HUES48 (cell line): ENCODE measurements around the gene RASSF4.

Source experiments
- H3K27ac ChIP-seq: one replicate; pipeline ENCODE4 v1.7.0; 2013; ENCODE audit warnings: low read depth, low read length, inconsistent platforms
- H3K27me3 ChIP-seq: 2 replicates; pipeline ENCODE4 v1.6.1; 2013; ENCODE audit warnings: mild to moderate bottlenecking, low read length; ENCODE audit not compliant: control insufficient read depth, insufficient read depth
- H3K36me3 ChIP-seq: 2 replicates; pipeline ENCODE4 v1.6.1; 2013; ENCODE audit warnings: low read length; ENCODE audit not compliant: control insufficient read depth, insufficient read depth
- H3K4me1 ChIP-seq: 2 replicates; pipeline ENCODE4 v1.6.1; 2013; ENCODE audit warnings: mild to moderate bottlenecking, low read length; ENCODE audit not compliant: control insufficient read depth, insufficient read depth
- H3K4me3 ChIP-seq: 2 replicates; pipeline ENCODE4 v1.5.1; 2013; ENCODE audit warnings: mild to moderate bottlenecking, low read depth, low read length
- H3K9ac ChIP-seq: 2 replicates; pipeline ENCODE4 v1.6.1; 2013; ENCODE audit warnings: mild to moderate bottlenecking, low read depth, low read length, moderate library complexity
- H3K9me3 ChIP-seq: 2 replicates; pipeline ENCODE4 v1.6.1; 2013; ENCODE audit warnings: low read length; ENCODE audit not compliant: control insufficient read depth, insufficient read depth

RASSF4 gene

DNA sequence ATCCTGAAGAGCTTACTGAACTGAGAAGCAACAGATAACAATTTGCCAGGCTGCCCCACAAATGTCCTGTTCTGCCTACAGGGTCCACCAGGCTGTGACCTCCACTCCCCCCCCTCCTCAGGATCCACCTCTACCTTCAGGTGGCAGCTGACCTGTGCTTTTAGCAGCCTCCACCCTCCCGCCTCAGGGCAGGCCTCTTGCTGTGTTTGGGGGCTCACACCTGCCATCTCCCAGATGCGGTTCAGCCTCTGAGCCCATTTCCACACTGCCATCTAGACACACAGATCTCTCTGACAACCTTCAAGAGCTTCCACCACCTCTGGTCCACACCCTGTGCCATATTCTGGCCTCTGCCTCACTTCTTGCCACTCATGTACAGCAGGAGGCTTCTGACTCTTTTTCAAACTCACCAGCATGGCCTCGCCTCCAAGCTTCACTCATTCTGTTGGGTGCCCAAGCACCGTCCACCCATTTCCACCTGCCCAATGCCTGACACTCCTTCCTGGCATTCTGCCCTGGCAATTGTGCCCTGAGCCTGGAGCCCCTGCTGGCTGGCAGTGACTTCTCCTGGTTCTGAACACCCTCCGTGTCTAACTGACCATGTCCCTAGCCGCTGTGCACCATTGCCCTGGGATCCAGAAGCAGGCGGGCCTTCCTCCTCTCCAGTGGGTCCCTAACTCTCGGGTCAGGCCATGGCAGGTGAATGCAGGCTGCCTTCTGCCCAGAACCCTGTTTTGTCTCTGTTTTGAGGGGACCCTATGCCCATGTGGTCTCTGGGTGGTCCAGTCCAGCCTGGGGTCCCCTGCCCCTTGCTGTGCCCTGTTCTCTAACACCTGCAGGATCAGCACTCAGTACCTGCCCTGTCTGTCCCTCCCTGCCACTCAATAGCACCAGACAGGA lies 30.0 kb upstream of the RASSF4 start:
- no peaks in the 10 kb centered on the region for H3K9me3 ChIP-seq
- no peaks in the 10 kb centered on the region for H3K36me3 ChIP-seq
- H3K4me3 ChIP-seq = no peak overlapping the region
- no peak overlapping the region for H3K9ac ChIP-seq
- H3K27ac ChIP-seq = no peak overlapping the region
- peaks cover 2% of the 10 kb centered on the region; the same call in 1 of the 2 replicates for H3K27me3 ChIP-seq
- no peaks in the 10 kb centered on the region; the same call in 1 of the 2 replicates for H3K4me1 ChIP-seq

DNA sequence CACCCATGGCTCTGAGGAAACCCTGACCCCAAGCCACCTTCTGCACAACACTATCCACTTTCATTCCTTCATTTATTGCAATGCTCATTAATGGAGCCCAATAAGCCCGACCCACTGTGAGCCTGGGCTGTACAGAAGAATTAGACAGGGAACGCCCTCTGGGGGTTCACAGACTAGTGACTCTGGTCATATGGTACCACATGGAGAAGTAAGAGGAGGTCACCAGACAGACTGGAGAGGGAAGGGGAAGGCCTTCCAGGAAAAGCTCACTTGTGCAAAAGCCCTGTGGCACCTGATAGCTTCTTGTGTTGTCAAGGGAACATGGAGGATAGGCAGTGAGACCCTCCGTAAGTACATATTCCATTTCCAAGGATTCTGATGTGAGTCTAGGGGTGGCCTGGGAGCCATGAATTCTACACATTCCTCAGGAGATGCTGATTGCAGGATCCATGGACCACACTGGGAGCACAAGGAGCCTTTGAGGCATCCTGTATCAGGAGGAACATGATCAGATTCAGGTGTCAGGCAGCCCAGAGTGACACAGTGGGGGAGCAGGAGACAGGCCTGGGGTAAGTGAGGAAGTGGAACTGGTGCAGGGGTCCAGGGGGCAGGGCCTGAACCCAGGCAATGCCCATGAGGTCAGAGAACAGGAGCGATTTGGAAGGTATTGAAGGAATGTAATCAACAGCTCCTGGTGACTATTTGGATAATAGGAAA lies 28.5 kb upstream of the RASSF4 start:
- Histone ChIP-seq H3K36me3 (no peaks in the 10 kb centered on the region), H3K4me3 (no peak overlapping the region), H3K4me1 (no peaks in the 10 kb centered on the region; the same call in 1 of the 2 replicates)

GRCh38 chr10:44931621-44932516 lies 27.7 kb upstream of the RASSF4 start:
- Histone ChIP-seq H3K4me1 (no peaks in the 10 kb centered on the region; the same call in 1 of the 2 replicates), H3K27me3 (no peaks in the 10 kb centered on the region), H3K27ac (no peak overlapping the region), H3K4me3 (no peak overlapping the region), H3K36me3 (no peaks in the 10 kb centered on the region), H3K9me3 (no peaks in the 10 kb centered on the region), H3K9ac (no peak overlapping the region)

More for the DNA sequence above, 28.5 kb upstream of the RASSF4 start:
- H3K9me3 ChIP-seq = no peaks in the 10 kb centered on the region
- no peak overlapping the region for H3K27ac ChIP-seq
- H3K9ac ChIP-seq = no peak overlapping the region
- H3K27me3 ChIP-seq = no peaks in the 10 kb centered on the region

- no peak overlapping the region for H3K4me3 ChIP-seq
- H3K27ac ChIP-seq = no peak overlapping the region
- H3K9ac ChIP-seq = no peak overlapping the region
- H3K9me3 ChIP-seq = no peaks in the 10 kb centered on the region
- no peaks in the 10 kb centered on the region for H3K36me3 ChIP-seq
- no peaks in the 10 kb centered on the region; the same call in 1 of the 2 replicates for H3K4me1 ChIP-seq
- H3K27me3 ChIP-seq = no peaks in the 10 kb centered on the region
These were observed 26.8 kb upstream of the RASSF4 start for GRCh38 chr10:44932517-44933450.

DNA sequence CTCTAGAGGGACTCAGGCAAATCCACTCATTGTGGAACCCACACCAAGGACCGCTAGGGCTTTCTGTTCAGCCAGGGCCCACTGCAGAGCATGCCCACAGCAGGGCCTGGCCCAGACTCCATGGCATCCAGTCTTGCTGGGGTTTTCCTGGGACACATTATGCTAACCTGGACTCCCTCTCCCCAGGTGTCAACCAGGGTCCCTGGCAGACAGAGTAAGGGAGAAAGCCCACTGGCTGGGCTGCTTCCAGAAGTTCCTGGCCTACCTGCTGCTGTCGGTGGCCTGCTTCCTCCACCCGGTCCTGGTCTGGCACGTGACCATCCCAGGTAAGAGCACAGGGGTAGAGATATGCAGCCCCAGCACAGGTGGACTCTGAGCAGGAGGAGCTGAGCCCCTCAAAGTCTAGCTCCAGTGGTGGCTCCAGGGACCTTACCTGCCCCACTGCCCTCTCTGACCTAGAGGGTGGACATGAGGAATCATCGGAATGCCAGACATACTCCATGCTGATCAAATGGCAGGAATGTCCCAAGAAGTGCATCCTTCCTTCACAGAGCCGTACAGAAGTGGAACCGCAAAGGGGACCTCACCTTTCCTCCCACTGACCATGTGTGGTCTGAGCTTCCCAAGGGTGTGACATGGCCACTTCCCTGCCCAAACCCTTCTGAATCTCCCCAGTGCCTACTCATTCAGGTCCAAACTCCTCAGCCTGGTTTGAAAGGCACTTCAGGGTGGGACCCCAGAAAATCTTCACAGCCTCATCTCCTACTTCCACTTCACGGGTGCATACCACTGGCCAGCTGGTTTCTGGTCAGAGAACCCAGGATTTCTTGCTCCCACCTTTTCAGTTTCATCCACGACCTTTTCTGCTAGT lies 25.9 kb upstream of the RASSF4 start:
- no peak overlapping the region for H3K27ac ChIP-seq
- H3K4me1 ChIP-seq = no peaks in the 10 kb centered on the region; the same call in 1 of the 2 replicates
- no peaks in the 10 kb centered on the region for H3K9me3 ChIP-seq
- H3K27me3 ChIP-seq = no peaks in the 10 kb centered on the region
- no peaks in the 10 kb centered on the region for H3K36me3 ChIP-seq
- H3K4me3 ChIP-seq = no peak overlapping the region
- H3K9ac ChIP-seq = no peak overlapping the region

- H3K4me3 ChIP-seq = no peak overlapping the region
- H3K36me3 ChIP-seq = no peaks in the 10 kb centered on the region
- H3K4me1 ChIP-seq = no peaks in the 10 kb centered on the region; the same call in 1 of the 2 replicates
- no peak overlapping the region for H3K27ac ChIP-seq
- no peaks in the 10 kb centered on the region for H3K27me3 ChIP-seq
- no peaks in the 10 kb centered on the region for H3K9me3 ChIP-seq
- H3K9ac ChIP-seq = no peak overlapping the region
These were observed 25.0 kb upstream of the RASSF4 start for GRCh38 chr10:44934416-44935200.

DNA sequence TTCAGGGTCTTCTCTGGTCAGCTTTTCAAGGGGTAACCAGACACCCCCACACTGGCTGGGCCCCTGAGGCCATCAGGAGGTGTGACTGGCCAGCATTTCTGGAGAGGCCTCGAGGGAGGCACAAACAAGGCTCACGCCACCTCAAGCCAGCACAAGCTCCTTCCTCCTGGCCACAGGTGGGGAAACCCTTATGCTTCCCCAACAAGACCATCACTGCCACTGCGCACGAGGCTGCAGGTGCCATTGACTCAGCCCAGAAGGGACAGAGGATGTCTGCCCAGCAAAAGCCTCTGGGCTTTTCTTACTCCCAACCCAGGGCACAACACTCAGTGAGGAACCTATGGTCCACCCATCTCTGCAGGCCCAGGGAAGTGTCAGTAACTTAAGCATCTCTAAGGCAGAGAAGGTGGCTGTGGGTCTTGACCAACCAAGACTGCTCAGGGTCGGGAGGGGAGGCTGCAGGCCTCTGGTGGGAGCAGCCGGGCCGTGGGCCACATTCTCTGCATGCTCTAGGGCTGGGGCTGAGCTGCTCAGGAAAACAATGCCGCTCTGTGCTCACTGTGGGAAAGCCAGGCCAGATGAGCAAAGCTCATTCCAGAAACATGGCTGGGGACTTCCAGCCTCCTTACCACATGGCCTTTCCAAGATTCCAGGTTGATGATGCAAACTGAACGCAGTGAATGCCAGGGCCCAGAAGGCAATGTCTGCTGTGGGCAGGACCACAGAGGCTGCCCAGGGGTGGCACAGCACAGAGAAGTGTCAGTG lies 24.2 kb upstream of the RASSF4 start:
- H3K36me3 ChIP-seq = no peaks in the 10 kb centered on the region
- H3K9me3 ChIP-seq = no peaks in the 10 kb centered on the region
- H3K27me3 ChIP-seq = no peaks in the 10 kb centered on the region
- H3K4me1 ChIP-seq = no peaks in the 10 kb centered on the region; the same call in 1 of the 2 replicates
- H3K9ac ChIP-seq = no peak overlapping the region
- no peak overlapping the region for H3K4me3 ChIP-seq
- no peak overlapping the region for H3K27ac ChIP-seq

DNA sequence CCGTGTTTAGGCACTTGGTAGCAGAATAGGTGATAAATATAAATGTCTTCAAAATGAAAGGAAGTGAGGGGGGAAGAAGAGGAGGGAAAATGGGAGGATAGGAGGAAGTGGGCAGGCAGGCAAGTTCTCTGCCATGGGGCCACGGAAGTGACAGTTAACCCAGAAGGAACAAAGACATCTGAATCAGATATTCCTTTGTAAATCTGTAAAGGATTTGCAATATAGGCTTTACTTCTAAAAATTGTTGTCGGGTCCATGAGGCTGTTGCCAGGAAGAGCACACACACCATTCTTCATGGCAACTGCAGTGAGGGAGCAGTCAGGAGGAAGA lies 23.7 kb upstream of the RASSF4 start:
- Histone ChIP-seq H3K27ac (no peak overlapping the region), H3K9ac (no peak overlapping the region), H3K4me3 (no peak overlapping the region), H3K27me3 (no peaks in the 10 kb centered on the region), H3K9me3 (no peaks in the 10 kb centered on the region), H3K36me3 (no peaks in the 10 kb centered on the region), H3K4me1 (no peaks in the 10 kb centered on the region; the same call in 1 of the 2 replicates)
